GM18526 (cell line): ENCODE measurements around the gene FAM222A.

ENCODE experiments used
- POLR2A ChIP-seq: IDR thresholded peaks from 3 replicates; pipeline ENCODE4 v1.6.1; 2011; ENCODE audit not compliant: insufficient read length; ENCODE audit errors: extremely low read depth

FAM222A gene

DNA sequence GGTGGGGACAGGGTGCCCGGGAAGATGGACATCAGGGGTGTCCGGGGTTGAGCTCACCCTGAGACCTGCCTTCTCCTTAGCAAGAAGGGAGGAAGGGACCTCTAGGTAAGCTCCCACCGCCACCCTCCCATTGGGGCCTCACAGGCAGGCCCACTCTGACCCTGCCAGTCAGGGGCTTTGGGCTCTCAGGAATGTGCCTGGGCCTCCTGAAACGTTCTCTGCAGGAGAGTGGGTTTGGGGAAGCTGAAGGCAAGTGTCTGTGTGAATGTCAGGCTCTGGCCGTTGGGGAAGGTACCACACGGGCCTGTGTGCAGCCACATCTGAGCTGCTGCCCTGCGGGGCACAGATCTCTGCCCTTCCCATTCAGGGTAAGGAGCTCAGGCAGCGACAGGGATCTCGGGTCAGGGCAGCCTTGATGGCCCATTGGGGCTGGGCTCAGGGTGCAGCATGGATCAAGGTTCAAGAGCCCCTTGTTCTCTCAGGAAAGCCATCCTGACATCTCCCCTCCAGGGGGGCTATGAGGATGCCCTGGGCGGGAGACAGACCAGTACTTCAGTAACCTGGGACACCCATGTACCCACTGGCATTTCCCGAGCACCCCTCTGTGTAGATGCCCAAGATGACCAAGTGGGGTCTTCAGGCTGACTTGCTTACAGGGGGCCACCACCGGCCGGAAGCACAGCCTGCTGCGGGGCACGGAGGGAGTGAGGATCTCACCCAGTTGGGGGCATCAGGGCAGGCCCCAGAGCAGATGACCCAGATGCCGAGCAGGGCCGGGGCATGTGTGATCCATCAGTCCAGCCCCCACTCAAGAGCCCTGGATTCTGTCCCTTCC is 29.7 kb downstream of the FAM222A start:
- no peak for TF ChIP-seq POLR2A

DNA sequence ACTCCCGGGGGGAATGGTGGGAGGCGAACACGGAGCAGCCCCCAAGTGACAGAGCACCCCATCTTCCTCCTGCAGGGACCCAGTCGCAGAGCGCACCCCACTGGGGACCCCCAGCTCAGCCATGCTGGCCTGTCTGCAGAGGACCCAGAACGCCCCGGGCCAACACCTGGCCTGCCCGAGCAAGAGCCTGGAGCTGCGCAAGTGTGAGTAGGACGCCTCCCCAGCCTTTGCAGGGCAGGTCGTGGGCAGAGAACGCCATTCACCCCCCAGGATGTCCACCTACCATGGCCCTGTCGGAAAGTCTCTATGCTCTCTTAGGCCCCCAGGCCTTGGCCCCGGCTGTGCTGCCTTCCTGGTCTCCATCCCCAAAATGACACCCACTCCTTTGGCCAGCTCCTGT is 30.4 kb downstream of the FAM222A start:
- TF ChIP-seq POLR2A = no peak

DNA sequence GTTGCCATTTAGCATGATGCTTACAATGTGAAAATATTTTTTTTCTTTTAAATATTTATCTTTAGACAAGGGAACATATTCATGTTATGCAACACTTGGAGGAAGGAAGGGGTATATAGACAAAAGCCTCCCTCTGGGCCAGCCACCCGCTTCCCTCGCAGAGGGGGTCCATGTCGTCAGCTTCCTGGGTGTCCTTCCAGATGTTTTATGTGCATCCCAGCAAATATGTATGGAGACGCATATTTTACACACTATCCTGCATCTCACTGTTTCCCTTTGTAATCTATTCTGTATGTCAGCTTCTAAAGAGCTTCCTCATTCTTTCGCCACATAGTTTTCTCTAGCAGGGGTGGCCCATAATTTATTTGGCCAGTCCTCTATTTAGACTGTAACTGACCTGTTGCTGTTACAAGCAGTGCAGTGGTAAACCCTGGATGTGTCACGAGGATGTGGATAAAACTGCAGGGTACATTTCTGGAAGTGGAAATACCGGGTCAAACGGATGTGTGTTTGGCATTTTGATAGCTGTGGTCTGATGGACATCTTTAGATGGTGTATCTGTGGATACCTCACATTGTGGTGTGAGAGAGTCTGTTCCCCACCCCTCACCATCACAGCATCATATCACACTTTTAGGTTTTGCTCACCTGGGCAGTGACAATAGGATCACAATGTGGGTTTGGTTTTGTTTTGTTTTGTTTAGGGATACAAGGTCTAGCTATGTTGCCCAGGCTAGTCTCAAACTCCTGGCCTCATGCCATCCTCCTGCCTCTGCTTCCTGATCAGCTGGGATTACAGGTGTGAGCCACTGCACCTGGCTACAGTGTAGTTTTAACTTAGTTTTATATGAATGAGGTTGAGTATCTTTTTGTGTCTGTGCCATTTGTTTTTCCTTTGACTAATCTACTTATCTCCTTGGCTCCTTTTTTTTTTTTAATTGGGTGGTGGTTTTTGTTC is 31.6 kb downstream of the FAM222A start:
- TF ChIP-seq POLR2A = no peak

DNA sequence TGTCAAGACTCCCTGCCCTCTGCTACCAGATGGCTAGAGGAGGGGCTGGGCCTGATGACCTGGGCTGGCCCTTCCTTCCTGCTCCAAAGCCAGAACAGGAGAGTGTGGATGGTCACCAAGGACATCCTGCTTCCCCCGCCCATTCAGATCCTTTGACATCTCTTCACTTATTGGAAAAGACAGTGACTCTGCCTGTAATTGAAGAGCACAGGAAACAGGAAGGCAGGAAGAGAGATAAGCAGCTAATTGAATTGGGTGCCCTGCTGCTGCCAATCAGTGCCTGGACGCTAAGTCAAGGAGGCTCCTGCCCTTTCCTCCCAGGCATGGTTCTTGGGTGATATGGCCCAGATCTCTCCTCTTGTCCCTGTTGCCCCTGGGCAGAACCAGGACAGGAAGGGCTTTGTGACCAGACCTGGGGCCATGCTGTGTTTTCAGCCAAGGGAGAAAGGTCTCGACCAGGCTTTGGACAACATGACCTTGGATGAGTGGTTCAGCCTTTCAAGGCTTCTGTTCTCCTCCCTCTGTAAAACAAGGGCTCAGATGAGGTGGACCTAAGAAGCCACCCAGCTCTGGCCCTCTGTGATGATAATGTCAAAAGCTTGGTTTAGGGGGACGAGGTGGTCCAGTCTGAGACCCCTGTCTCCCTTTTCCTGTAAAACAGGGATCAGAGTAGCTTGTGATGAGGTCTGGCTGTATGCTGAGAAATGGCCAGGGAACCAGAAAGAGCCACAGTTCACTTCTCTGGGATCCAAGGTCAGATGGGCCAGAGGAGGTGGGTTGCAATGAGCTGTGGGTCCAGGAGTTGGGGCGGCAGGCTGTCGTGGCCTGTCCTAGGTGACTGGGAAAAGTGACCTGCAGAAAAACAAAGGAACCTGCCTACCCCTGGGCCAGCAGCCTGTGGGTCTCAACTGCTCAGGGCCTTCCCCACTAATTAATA is 38.8 kb downstream of the FAM222A start:
- TF ChIP-seq POLR2A = no peak

DNA sequence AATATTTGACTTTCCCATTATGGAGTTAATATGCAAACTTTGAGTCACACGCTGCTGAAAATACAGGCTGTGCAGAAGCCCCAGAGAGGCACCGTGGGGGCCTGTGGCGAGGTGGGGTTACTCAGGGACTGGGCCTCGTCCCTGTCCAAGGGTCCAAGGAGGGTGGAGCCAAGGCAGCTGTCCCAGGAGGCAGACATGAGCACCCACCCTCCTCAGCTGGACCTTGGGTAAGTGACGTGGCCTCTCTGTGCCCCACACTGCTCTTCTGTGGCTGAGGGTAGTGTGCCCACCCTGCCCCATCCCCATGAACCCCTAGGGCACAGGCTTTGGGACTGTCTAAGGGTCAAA is 39.4 kb downstream of the FAM222A start:
- no peak for TF ChIP-seq POLR2A

DNA sequence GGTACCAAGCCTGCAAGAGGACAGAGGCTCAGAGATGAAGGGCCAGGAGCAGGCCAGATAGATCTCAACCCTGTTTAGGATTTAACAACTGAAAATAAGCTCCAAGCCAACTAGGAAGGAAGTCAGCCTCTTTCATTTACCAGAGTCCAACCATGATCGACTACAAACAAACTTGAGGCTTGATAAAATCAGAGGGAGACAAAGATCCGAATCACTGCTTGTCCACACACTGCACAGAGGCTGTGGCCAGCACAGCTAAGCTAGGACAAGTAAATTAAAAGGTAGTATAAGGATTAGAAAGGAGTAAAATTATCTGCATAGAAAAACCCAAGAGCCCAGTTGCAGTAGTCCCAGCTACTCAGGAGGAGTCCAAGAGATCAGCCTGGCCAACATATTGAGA is 40.3 kb downstream of the FAM222A start:
- TF ChIP-seq POLR2A = no peak

DNA sequence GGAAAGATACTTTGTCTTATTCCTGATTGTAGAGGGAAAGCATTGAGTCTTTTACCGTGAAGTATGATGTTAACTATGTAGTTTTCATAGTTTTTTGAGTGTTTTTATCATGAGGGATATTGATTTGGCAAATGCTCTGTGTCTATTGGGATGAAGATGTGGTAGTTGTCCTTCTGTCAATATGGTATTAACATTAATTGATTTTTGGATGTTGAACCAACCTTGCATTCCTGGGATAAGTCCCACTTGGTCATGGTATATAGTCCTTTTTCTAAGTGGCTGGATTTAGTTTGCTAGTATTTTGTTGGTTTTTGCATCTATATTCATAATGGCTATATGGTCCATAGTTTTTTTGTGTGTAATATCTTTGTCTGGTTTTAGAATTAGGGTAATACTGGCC is 42.8 kb downstream of the FAM222A start:
- TF ChIP-seq POLR2A = no peak

DNA sequence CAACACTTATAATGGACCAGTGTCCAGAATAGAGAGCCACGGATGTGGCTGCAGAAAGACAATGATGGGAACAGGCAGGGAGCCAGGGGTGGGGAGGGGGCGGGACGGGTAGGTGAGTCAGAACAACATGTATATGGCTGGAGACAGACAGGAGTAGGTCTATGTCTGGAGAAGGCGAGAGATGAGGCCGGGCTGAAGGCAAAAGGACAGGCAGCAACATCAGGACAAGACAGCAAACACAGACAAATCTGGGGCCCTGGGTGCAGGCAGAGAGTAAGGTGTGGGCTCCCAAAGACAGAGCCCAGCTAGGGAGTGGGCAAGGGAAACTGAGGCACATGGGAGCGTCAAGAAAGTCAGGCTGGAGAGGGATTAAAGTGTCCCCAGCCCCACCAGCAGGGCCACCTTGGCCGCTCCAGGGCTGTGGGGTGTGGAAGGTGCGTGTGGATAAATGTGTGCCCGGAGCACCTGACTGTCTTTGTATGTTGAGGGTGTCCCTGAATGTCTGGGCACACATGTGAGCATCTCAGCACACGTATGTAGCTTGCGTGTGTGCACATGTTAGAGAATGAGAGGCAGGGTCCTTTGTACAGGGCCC is 44.1 kb downstream of the FAM222A start:
- no peak for TF ChIP-seq POLR2A

DNA sequence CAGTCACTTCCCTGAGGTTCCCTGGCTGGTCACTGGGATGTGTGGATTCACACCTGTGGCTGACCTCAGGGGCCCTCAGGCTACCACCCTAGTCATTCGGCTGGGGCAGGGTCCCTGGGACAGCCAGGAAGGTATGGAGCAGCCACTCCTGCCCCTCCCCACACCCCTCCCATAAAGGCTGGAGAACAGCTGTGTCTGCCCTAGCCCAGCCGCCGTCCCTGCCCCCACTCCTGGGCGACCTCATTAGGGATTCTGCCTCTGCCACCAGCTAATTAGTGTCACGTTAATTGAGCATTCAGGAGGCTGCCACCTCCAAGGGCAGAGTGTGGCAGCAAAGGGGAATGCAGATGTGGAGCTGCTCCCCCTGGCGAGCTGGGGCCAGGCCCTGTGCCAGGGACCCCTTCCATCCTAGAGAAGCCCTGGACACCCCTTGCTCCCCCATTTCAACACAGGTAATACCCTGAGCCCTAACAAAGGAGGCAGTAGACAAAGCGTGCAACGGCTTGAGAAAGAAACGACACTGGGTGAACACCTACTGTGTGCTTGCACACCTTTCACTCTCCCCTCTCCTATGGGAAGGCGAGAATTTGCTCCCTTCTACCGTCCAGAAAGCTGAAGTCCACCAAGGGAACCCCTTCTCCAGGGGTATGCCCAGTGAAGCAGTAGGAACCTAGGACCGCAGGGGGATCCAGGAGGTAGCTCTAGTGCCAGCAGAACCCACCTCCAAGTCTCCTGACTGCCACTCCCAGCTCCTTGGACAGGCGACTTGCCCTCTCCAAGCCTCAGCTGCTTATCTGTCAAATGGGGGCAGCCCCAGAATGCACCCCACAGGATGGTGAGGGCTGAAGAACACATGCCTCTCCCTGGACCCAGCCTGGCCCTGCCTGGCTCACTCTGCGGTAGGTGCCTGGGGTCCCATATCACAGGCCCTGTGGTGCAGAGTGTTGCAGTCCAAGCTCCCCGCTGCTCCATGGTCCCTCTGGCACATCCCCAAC is 45.1 kb downstream of the FAM222A start:
- no peak for TF ChIP-seq POLR2A

DNA sequence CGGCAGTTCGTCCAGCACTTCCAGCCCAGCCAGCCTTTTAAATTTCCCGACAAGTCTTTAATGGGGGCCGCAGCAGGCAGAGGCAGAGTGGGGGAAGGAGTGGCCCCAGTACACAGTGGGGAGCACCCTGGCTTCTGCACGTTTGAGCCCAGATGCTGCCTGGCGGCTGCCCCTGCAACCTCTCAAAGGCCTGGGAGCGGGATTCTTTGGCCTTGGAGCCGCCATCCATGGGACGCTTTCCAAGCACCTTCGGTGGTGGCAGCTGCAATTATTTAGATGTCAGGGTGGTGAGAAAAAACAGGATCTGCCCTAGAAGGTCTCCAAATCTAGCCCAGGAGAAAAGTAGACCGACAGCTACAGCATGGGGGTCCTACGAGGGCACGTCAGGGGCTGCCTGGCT is 46.0 kb downstream of the FAM222A start:
- no peak for TF ChIP-seq POLR2A

DNA sequence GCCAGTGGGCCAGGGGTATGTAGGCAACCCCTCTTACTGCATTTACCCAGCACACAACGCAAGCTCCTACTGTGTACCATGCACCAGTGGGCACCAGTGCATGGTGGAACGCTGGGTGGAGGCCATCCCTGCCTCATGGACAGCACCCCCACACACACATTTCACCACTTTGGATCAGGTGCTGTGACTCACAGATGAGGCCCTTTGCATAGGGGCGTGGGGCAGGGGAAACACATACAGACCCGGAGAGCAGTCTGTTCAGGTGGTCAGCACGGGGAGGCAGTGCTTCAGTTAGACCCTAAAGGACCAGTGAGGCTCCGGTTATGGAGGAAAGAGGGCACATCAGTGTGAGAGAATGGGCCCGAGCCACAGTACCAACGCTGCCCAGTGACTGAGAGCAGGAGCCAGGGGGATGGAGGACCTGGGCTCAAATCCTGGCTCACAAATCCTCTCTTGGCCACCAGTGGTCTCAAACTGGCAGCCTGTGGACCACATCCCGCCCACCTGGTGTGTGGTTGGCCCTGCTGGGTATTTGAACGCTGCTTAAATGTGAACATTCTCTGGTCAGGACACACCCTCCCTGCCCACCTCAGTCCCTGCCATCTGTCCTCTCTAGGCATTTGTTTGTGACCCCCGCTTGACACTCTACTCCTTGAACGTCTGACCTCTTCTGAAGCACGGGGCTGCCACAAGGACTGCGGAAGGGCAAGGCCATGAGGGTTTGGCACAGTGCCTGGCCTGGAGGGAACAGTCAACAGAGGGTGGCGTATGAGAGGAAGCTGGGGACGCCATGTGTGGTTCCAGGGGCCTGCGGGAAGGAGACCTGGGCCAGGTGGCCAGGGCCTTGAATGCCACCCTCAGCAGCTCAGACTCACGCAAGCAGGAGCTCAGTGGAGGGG is 46.7 kb downstream of the FAM222A start:
- no peak for TF ChIP-seq POLR2A
